ENCODE data around the gene GRSF1.

DNA sequence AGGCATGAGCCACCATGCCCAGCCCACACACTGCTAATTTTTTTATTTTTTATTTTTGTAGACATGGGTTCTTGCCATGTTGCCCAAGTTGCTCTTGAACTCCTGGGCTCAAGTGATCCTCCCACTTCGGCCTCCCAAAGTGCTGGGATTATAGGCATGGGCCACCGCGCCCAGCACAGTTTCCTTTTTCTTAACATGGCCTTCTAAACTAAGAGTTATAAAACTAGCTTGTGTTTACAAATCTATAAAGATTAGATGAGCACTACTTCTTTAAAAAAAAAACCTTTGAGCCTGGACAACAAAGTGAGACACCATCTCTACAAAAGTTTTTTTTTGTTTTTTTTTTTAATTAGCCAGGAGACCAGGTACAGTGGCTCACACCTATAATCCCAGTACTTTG is 10.7 kb downstream of the GRSF1 start:
- no peak for TF ChIP-seq GATA3 (IDR thresholded peaks at IDR 0.05; ENCODE audit: low read depth, low read length)
- TF ChIP-seq GATA2 (IDR thresholded peaks at IDR 0.05; ENCODE audit: low read depth, low read length), result no peak
